ENCODE results near the gene EPHA4.

The EPHA4 gene

GRCh38 chr2:221463241-221463896 lies 108.7 kb downstream of the EPHA4 start:
- Histone ChIP-seq H3K9ac (no peak overlapping the region), H3K4me3 (IDR thresholded peaks at IDR 0.05; ENCODE audit: insufficient read depth, low read depth, low read length) (no peak overlapping the region), H3K4me1 (ENCODE audit: low read depth, poor library complexity, severe bottlenecking) (peaks cover 14% of the 10 kb centered on the region), H3K36me3 (ENCODE audit: insufficient read depth) (no peaks in the 10 kb centered on the region), H4K20me1 (ENCODE audit: insufficient read depth) (no peaks in the 10 kb centered on the region), H3K79me2 (ENCODE audit: insufficient read depth, low read depth) (no peaks in the 10 kb centered on the region), H2AFZ (ENCODE audit: low read depth) (no peak overlapping the region; the same call in 1 of the 2 replicates), H3K27ac (no peak overlapping the region), H3K27me3 (ENCODE audit: insufficient read depth, low read depth) (no peaks in the 10 kb centered on the region), H3K4me2 (peak overlapping the region; percentile 24; the same call in 1 of the 2 replicates)
- TF ChIP-seq CTCF (conservative IDR thresholded peaks at IDR 0.05; ENCODE audit: low read depth, low read length), result no peak

DNA sequence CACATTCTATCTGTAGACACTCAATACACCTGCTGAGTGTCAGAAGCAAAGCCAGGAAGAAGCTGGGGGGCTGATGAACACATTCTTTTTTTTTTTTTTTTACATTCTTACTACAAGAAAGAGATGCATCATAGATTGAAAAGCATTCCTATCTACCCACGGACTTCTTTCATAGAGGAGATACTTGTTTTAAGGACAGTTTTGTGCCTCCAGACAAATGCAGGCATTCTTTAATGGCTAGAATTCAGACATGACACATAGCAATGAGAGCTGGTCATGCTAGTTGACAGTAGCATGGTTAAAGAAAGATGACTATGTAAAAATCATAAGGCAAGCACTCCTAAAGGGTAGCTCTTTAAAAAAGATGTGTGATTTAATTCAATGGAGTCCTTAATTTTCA lies 110.2 kb downstream of the EPHA4 start:
- Histone ChIP-seq H3K27me3 (ENCODE audit: insufficient read depth, low read depth) (no peaks in the 10 kb centered on the region), H3K36me3 (ENCODE audit: insufficient read depth) (no peaks in the 10 kb centered on the region), H3K4me1 (ENCODE audit: low read depth, poor library complexity, severe bottlenecking) (peaks cover 14% of the 10 kb centered on the region), H3K27ac (no peak overlapping the region), H3K4me2 (no peak overlapping the region), H3K4me3 (IDR thresholded peaks at IDR 0.05; ENCODE audit: insufficient read depth, low read depth, low read length) (no peak overlapping the region), H3K9ac (no peak overlapping the region), H2AFZ (ENCODE audit: low read depth) (no peak overlapping the region), H3K79me2 (ENCODE audit: insufficient read depth, low read depth) (no peaks in the 10 kb centered on the region), H4K20me1 (ENCODE audit: insufficient read depth) (no peaks in the 10 kb centered on the region)
- no peak for TF ChIP-seq CTCF (conservative IDR thresholded peaks at IDR 0.05; ENCODE audit: low read depth, low read length)

DNA sequence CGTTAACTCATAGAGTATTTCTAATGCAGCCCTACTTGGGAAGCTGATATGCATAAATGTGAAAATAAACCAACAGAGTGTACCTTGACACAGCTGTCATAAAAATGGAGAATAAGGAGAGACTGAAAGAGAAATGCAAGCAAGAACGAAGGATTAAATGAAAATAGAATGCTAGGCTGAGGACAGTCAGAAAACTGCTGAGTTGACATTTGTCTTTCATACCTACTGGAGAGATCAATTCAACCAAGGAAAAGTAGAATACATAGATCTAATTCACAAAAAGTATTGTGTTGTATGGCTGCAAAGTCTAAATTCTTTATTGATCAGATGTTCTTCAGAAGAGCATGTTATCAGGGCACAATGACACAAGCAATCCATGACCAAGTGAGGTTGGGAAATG lies 112.0 kb downstream of the EPHA4 start:
- Histone ChIP-seq H2AFZ (ENCODE audit: low read depth) (no peak overlapping the region), H4K20me1 (ENCODE audit: insufficient read depth) (no peaks in the 10 kb centered on the region)
- no peak for TF ChIP-seq CTCF (conservative IDR thresholded peaks at IDR 0.05; ENCODE audit: low read depth, low read length)

DNA sequence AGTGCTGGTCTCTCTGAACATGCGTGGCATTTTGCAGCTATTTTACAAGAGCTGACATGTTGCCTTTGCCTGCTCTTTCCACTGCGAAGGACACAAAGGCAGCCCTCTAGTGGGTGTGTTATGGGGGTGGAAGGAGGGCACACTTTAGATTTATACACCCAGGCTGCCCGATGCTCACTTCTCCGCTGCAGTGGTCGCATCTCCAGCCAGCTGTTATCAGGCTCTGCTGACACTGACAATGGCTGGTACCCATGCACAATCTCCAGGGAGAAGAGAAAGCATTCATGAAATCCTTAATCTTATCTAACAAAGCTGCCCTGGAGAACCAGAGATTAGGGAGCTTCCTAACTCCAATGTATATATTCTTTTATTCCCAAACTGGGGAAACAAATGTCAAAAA lies 113.5 kb downstream of the EPHA4 start:
- H3K36me3 ChIP-seq (ENCODE audit: insufficient read depth), result no peaks in the 10 kb centered on the region
- no peaks in the 10 kb centered on the region for H4K20me1 ChIP-seq (ENCODE audit: insufficient read depth)
- no peak for TF ChIP-seq CTCF (conservative IDR thresholded peaks at IDR 0.05; ENCODE audit: low read depth, low read length)
- H3K4me3 ChIP-seq (IDR thresholded peaks at IDR 0.05; ENCODE audit: insufficient read depth, low read depth, low read length), result no peak overlapping the region
- H3K27ac ChIP-seq, result no peak overlapping the region
- no peak overlapping the region for H2AFZ ChIP-seq (ENCODE audit: low read depth)
- H3K27me3 ChIP-seq (ENCODE audit: insufficient read depth, low read depth), result no peaks in the 10 kb centered on the region
- no peak overlapping the region for H3K9ac ChIP-seq
- H3K4me2 ChIP-seq, result no peak overlapping the region
- H3K79me2 ChIP-seq (ENCODE audit: insufficient read depth, low read depth), result no peaks in the 10 kb centered on the region
- peaks cover 7% of the 10 kb centered on the region for H3K4me1 ChIP-seq (ENCODE audit: low read depth, poor library complexity, severe bottlenecking)

More for the DNA sequence above, 112.0 kb downstream of the EPHA4 start:
- H3K9ac ChIP-seq, result no peak overlapping the region
- no peaks in the 10 kb centered on the region for H3K79me2 ChIP-seq (ENCODE audit: insufficient read depth, low read depth)
- H3K36me3 ChIP-seq (ENCODE audit: insufficient read depth), result no peaks in the 10 kb centered on the region
- H3K4me2 ChIP-seq, result no peak overlapping the region
- H3K4me3 ChIP-seq (IDR thresholded peaks at IDR 0.05; ENCODE audit: insufficient read depth, low read depth, low read length), result no peak overlapping the region
- H3K27me3 ChIP-seq (ENCODE audit: insufficient read depth, low read depth), result no peaks in the 10 kb centered on the region
- H3K4me1 ChIP-seq (ENCODE audit: low read depth, poor library complexity, severe bottlenecking), result peaks cover 14% of the 10 kb centered on the region
- H3K27ac ChIP-seq, result no peak overlapping the region

All from KMS-11 (cell line).